H1 (cell line): ENCODE data around the gene SHROOM3. TPM values are rescaled to one million over a fixed set of nuclear protein-coding genes. Genes with fewer than 3 reads are reported as not detected.

Experiments
- CTCF ChIA-PET: fragments of 300-600 bp; sonication (Branson Sonifier 250); formaldehyde crosslinking; loops from one replicate; lab custom pipeline; 2021; ENCODE audit not compliant: partially characterized antibody; lab: Charles Lee
- POLR2A ChIA-PET: fragments of 300-600 bp; sonication (Branson Sonifier 250); formaldehyde crosslinking; loops from one replicate; lab custom pipeline; 2021; ENCODE audit warnings: inconsistent platforms; ENCODE audit not compliant: partially characterized antibody; lab: Charles Lee
- DNase-seq, 2 experiments: peaks; one replicate each; pipeline versions ENCODE4 v3.0.0 to v3.0.0-alpha.2; 2010 to 2022; ENCODE audit warnings: low spot score in 2 of 2, low read depth in 1 of 2, mixed read lengths in 1 of 2
- FAIRE-seq: peaks from 2 replicates; lab custom pipeline; 2011; peaks lifted over from hg19 to GRCh38; lab: Jason Lieb, UNC
- H2AFZ ChIP-seq: 2 replicates; pipeline ENCODE4 v1.8.1; 2012; ENCODE audit warnings: low read length, inconsistent platforms
- H2AK5ac ChIP-seq: 2 replicates; pipeline ENCODE4 v1.6.1; 2013; ENCODE audit warnings: low read depth, low read length
- H2BK120ac ChIP-seq: replicated peaks from 2 replicates; pipeline ENCODE3; 2013; ENCODE audit warnings: low read depth, low read length, inconsistent platforms
- H2BK12ac ChIP-seq: 2 replicates; pipeline ENCODE4 v1.6.1; 2013; ENCODE audit warnings: low read depth, low read length
- H2BK15ac ChIP-seq: 2 replicates; pipeline ENCODE4 v1.6.1; 2013; ENCODE audit warnings: low read length
- H2BK20ac ChIP-seq: 2 replicates; pipeline ENCODE4 v1.6.1; 2013; ENCODE audit warnings: low read length
- H2BK5ac ChIP-seq: 2 replicates; pipeline ENCODE4 v1.6.1; 2013; ENCODE audit warnings: low read depth, low read length
- H3K14ac ChIP-seq: 2 replicates; pipeline ENCODE4 v1.6.1; 2013; ENCODE audit warnings: inconsistent platforms; ENCODE audit not compliant: insufficient read length
- H3K18ac ChIP-seq: 2 replicates; pipeline ENCODE4 v1.6.1; 2013; ENCODE audit warnings: low read length; ENCODE audit errors: extremely low read depth
- H3K23ac ChIP-seq: 2 replicates; pipeline ENCODE4 v1.6.1; 2013; ENCODE audit warnings: inconsistent platforms; ENCODE audit not compliant: insufficient read length
- H3K23me2 ChIP-seq: 2 replicates; pipeline ENCODE4 v1.6.1; 2013; ENCODE audit warnings: low read depth, low read length
- H3K27ac ChIP-seq: 2 replicates; pipeline ENCODE4 v1.6.1; 2011; ENCODE audit warnings: low read depth, low read length, inconsistent platforms
- H3K27me3 ChIP-seq, 4 experiments: replicated peaks in 1 of 4; 1 replicate in 1 of 4; 2 replicates in 3 of 4; pipeline versions ENCODE4 v1.6.1 to v1.8.1; 2011 to 2013; ENCODE audit warnings: low read length in 3 of 4, mild to moderate bottlenecking in 3 of 4, inconsistent platforms in 2 of 4, mixed read lengths in 2 of 4, moderate library complexity in 1 of 4; ENCODE audit not compliant: control insufficient read depth in 3 of 4, insufficient read depth in 3 of 4; ENCODE audit errors: extremely low read depth in 1 of 4
- H3K36me3 ChIP-seq, 4 experiments: 2 replicates each; pipeline versions ENCODE4 v1.6.1 to v1.8.1; 2011 to 2013; ENCODE audit warnings: mild to moderate bottlenecking in 4 of 4, low read length in 3 of 4, moderate library complexity in 2 of 4, control low read depth in 1 of 4, inconsistent platforms in 1 of 4; ENCODE audit not compliant: insufficient read depth in 4 of 4, control insufficient read depth in 2 of 4
- H3K4ac ChIP-seq: replicated peaks from 2 replicates; pipeline ENCODE3; 2013; ENCODE audit warnings: low read length, low read depth, mixed read lengths, inconsistent platforms; ENCODE audit not compliant: insufficient read length
- H3K4me1 ChIP-seq, 4 experiments: replicated peaks in 1 of 4; 1 replicate in 1 of 4; 2 replicates in 3 of 4; pipeline versions ENCODE4 v1.6.1 to v1.8.1; 2011 to 2013; ENCODE audit warnings: low read length in 3 of 4, inconsistent platforms in 2 of 4, mixed read lengths in 1 of 4; ENCODE audit not compliant: insufficient read depth in 4 of 4, control insufficient read depth in 3 of 4
- H3K4me2 ChIP-seq, 2 experiments: 2 replicates each; pipeline versions ENCODE4 v1.6.1 to v1.8.1; 2011 to 2013; ENCODE audit warnings: low read depth in 2 of 2, low read length in 2 of 2, control low read depth in 1 of 2, inconsistent platforms in 1 of 2, mild to moderate bottlenecking in 1 of 2; ENCODE audit not compliant: insufficient read depth in 1 of 2
- H3K4me3 ChIP-seq, 4 experiments: fragments of 200-600, 300-600 bp in 1 of 4; sonication (generic), shearing (Covaris generic), sonication (Bioruptor Twin) in 1 of 4; 2 replicates each; pipeline versions ENCODE4 v1.5.1 to v1.8.1; 2011 to 2016; ENCODE audit warnings: low read length in 4 of 4, low read depth in 3 of 4, control low read depth in 2 of 4, inconsistent platforms in 2 of 4, mild to moderate bottlenecking in 2 of 4, mixed read lengths in 1 of 4, moderate library complexity in 1 of 4; ENCODE audit not compliant: insufficient read depth in 2 of 4; ENCODE audit errors: extremely low read depth in 1 of 4
- H3K56ac ChIP-seq: replicated peaks from 2 replicates; pipeline ENCODE3; 2013; ENCODE audit warnings: low read depth, mild to moderate bottlenecking, mixed read lengths, low read length, inconsistent platforms; ENCODE audit not compliant: insufficient read length
- H3K79me1 ChIP-seq: 2 replicates; pipeline ENCODE4 v1.6.1; 2013; ENCODE audit warnings: low read depth, low read length, control low read depth
- H3K79me2 ChIP-seq, 2 experiments: 2 replicates each; pipeline versions ENCODE4 v1.6.1 to v1.8.1; 2012 to 2013; ENCODE audit warnings: low read length in 2 of 2, mild to moderate bottlenecking in 2 of 2, inconsistent platforms in 1 of 2; ENCODE audit not compliant: insufficient read depth in 2 of 2, control insufficient read depth in 1 of 2
- H3K9ac ChIP-seq, 4 experiments: replicated peaks in 1 of 4; 1 replicate in 1 of 4; 2 replicates in 3 of 4; pipeline versions ENCODE4 v1.6.1 to v1.8.1; 2011 to 2013; ENCODE audit warnings: low read depth in 3 of 4, low read length in 3 of 4, control low read depth in 2 of 4, mild to moderate bottlenecking in 2 of 4, moderate library complexity in 2 of 4, inconsistent platforms in 1 of 4; ENCODE audit errors: extremely low read depth in 1 of 4
- H3K9me3 ChIP-seq, 2 experiments: 2 replicates each; pipeline versions ENCODE4 v1.6.1 to v1.8.1; 2012 to 2013; ENCODE audit warnings: mild to moderate bottlenecking in 2 of 2, moderate library complexity in 2 of 2, control low read depth in 1 of 2, inconsistent platforms in 1 of 2, low read depth in 1 of 2, low read length in 1 of 2, mixed read lengths in 1 of 2; ENCODE audit not compliant: insufficient read depth in 2 of 2
- H4K20me1 ChIP-seq, 2 experiments: replicated peaks in 1 of 2; 2 replicates each; pipeline versions ENCODE3 to v1.8.1; 2011 to 2013; ENCODE audit warnings: inconsistent platforms in 2 of 2, low read length in 2 of 2, mild to moderate bottlenecking in 1 of 2; ENCODE audit not compliant: insufficient read depth in 2 of 2, control insufficient read depth in 1 of 2
- H4K5ac ChIP-seq: 2 replicates; pipeline ENCODE4 v1.6.1; 2013; ENCODE audit warnings: low read length, low read depth, mixed read lengths, inconsistent platforms; ENCODE audit not compliant: insufficient read length
- H4K8ac ChIP-seq: 2 replicates; pipeline ENCODE4 v1.8.0; 2013; ENCODE audit warnings: mild to moderate bottlenecking, moderate library complexity, low read length, inconsistent platforms; ENCODE audit not compliant: insufficient read depth; ENCODE audit errors: extremely low read depth
- H4K91ac ChIP-seq: replicated peaks from 2 replicates; pipeline ENCODE3; 2013; ENCODE audit warnings: low read length, mixed read lengths, inconsistent platforms; ENCODE audit not compliant: insufficient read length
- MAFK ChIP-seq: IDR thresholded peaks from 2 replicates; pipeline ENCODE4 v1.6.1; 2012; ENCODE audit warnings: low read depth, mild to moderate bottlenecking, improper control_type of control experiment, low read length
- RBBP5 ChIP-seq: IDR thresholded peaks from 2 replicates; pipeline ENCODE4 v1.7.1; 2012; ENCODE audit warnings: low read depth, mild to moderate bottlenecking, inconsistent platforms, low read length, moderate library complexity, borderline replicate concordance
- WGBS, 2 experiments: shearing (Covaris generic) in 1 of 2; methylation state at CpG; one replicate each; pipeline versions ENCODE4 v1.1.6 to v1.1.7; 2013 to 2015; ENCODE audit warnings: low lambda C conversion rate in 2 of 2, mixed read lengths in 2 of 2, inconsistent platforms in 1 of 2, low coverage in 1 of 2, missing lambda C conversion rate in 1 of 2; ENCODE audit not compliant: insufficient replicate concordance in 2 of 2, insufficient coverage in 1 of 2, insufficient read length in 1 of 2; ENCODE audit errors: extremely low coverage in 1 of 2, missing lambda C conversion rate in 1 of 2; 5-methylcytosine and 5-hydroxymethylcytosine counted together
- polyA plus RNA-seq, 7 experiments: library from polyadenylated mRNA; depleted of rRNA in 3 of 7; stranded (reverse) in 5 of 7; unstranded in 2 of 7; fragments of >200 nt in 5 of 7; fragments of 200-250 nt in 2 of 7; gene quantifications; 1 replicate in 5 of 7; 2 replicates in 1 of 7; 4 replicates in 1 of 7; pipeline versions ENCODE4 v1.2.1 to v1.2.3, GENCODE V29; 2011 to 2013; ENCODE audit warnings: missing spikeins in 2 of 7, mixed read lengths in 2 of 7
- total RNA-seq: library from RNA; stranded (reverse); fragmentation: NEBNext Ultra II Directional; extraction: Animal tissue kit (Norgen Biotek cat#: 25700); gene quantifications from 2 replicates; pipeline ENCODE4 v1.2.1, GENCODE V29; 2021

The SHROOM3 gene
- total and polyA plus RNA-seq, 2 of the 8 experiments (the other 6 are each of a cell fraction or from before 2014, with no cell fraction given) = 15.8 to 34.0 TPM

DNA sequence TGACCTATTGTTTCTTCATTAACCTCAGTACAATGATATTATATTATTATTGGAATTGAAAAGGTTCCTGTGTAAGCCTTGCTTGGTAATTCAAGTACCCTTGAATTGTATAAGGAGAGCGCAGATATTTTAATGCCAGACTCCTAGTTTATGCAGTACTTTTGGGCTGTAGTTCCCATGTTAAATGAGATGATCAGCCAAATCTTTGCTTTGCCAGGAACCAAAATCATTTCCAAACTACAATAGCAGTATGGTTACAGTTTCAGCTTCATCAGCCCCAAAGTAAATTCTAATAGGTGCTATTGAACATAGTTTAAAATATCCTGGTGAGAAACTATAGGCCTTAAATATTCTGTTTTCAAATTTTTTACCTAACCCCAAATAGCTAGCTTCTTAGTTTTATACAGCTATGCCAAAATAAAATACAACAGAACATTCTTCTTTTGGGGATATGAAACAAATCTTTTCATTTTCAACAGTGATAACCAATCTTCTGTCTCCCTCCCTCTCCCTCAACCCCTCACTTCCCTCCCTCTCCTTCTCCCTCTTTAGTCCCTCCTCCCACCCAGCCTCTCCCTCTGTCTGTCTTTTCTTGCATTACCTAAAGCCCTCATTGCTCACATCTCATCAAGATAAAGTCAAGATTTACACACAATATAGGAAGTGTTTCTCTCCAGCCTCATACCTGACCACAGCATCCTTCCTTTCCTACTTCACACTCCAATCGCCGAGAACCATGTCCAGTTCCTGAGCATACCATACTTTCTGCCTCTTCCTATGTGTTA lies 190.1 kb downstream of the SHROOM3 start:
- no peak overlapping the region for H4K5ac ChIP-seq
- no peak overlapping the region for H4K8ac ChIP-seq
- no peak for DNase-seq
- ChIA-PET POLR2A (interaction anchor here (1.1 kb wide), 1 partner anchor 39 kb away, joined by 3 read pairs; no protein-coding TSS in a partner anchor), CTCF (interaction anchor here (0.6 to 3.6 kb wide), 10 partner anchors 11 to 140 kb away, joined by 3 to 15 read pairs (median 4); no protein-coding TSS in a partner anchor)
- peak overlapping the region; percentile 88; the same call in 1 of the 2 replicates for H2AK5ac ChIP-seq
- no peaks in the 10 kb centered on the region for H3K79me1 ChIP-seq
- H3K9ac ChIP-seq = no peak overlapping the region
- H2BK20ac ChIP-seq = 0 out of 2 replicates have a peak overlapping the region, but pooled peaks have one; percentile 24
- WGBS, 2 experiments = 84% methylated on average over 3 of the region's 3 CpGs; no CpG with 5 or more reads in 1 of the 2 experiments
- H2AFZ ChIP-seq = no peak overlapping the region
- peaks cover 5 to 25% (median 7%) of the 10 kb centered on the region in 4 experiments; a peak in 5 of 7 replicates for H3K4me1 ChIP-seq
- H3K9me3 ChIP-seq = no peaks in the 10 kb centered on the region
- H3K4me3 ChIP-seq = no peak overlapping the region
- peak overlapping the region; percentile 69; the same call in 1 of the 2 replicates for H2BK12ac ChIP-seq
- H2BK15ac ChIP-seq = 0 out of 2 replicates have a peak overlapping the region, but pooled peaks have one; percentile 67
- TF ChIP-seq RBBP5 (no peak), MAFK (no peak)
- no peak overlapping the region for H3K23ac ChIP-seq
- no peak for FAIRE-seq
- no peaks in the 10 kb centered on the region for H4K20me1 ChIP-seq
- no peak overlapping the region for H3K56ac ChIP-seq
- H3K27me3 ChIP-seq = no peaks in the 10 kb centered on the region
- no peak overlapping the region for H2BK120ac ChIP-seq
- no peak overlapping the region for H3K4ac ChIP-seq
- H3K14ac ChIP-seq = no peak overlapping the region
- H3K27ac ChIP-seq = no peak overlapping the region
- no peaks in the 10 kb centered on the region for H3K36me3 ChIP-seq
- H2BK5ac ChIP-seq = no peak overlapping the region
- H3K23me2 ChIP-seq = no peaks in the 10 kb centered on the region
- H3K18ac ChIP-seq = no peak overlapping the region
- H4K91ac ChIP-seq = no peak overlapping the region
- no peak overlapping the region; a peak in 2 of 4 replicates for H3K4me2 ChIP-seq
- no peaks in the 10 kb centered on the region for H3K79me2 ChIP-seq
